ENCODE measurements around the gene RPS16.

The RPS16 gene

DNA sequence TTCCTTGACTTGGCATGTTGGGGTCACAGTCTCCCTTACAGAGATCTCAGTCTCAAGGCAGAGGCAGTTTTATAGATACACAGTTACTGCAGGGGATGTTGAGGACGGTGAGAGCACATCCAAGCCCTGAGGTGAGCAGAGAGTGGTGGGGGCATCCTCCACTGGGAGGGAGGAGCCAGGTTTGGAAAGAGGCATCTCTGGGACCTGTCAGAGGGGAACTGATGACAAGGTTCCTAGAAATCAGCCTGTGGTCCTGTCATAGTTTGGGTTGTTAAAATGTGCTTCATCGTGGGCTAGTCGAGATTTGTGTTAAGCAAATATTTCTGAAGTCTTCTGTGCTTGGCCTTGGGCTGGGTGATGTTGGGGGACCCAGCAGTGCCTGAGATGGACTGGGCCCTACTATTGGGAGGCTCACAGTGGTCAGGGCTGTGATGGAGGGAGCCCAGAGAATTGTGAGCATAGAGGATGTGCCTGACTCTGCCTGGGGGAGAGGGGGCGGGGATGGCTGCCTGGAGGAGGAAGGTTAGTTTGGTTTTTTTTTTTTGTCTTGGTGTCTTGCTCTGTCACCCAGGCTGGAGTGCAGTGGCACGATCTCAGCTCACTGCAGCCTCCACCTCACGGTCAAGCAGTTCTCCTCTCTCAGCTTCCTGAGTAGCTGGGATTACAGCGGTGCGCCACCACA lies 13.5 kb upstream of the RPS16 start:
- DNase-seq: peak in 1 of 5 experiments; percentile 41

GRCh38 chr19:39448271-39448670 lies 12.5 kb upstream of the RPS16 start:
- DNase-seq: no peak

- no peak for DNase-seq
Measured at GRCh38 chr19:39446365-39447084, 10.8 kb upstream of the RPS16 start.

DNA sequence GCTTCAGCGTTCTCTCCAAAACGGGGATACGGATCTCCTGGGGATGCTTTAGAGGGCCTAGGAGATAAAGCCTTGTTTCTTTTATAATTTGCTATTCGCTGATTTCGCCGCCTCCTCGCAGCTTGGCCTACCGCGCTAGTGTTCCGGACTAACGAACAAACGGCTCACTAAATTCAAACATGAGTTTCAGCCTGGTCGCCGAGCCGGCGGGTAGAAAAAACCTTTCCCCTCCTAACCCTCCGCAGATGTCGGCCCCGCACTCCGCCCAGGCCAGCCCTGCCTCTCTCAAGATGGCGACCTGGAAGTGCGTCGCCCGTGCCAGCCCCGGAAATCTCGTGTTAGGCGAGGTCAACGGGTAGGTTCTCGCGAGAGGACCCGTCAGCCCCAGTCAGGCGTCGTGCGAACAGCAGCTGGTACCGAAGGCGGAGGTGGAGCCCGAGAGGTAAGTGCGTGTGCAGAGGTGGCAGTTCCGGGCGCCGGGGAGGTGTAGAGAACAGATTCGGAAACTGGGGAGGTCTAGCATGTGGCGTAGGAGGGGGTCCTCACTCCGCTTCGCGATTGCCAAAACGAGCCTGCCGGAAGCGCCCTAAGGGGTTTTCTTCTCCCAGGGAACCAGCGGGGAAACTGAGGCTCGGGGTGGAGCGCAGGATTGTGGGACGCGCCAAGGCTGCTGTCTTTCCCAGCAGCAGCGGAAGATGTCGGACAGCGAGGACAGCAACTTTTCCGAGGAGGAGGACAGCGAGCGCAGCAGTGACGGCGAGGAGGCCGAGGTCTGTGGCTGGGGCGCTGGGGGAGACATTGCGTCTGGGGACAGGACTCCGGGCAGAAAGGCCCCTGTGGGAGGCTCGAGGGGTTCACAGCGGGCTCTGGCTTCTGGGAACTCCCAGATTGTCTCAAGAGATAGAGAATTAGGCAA lies 9.7 kb upstream of the RPS16 start, which contains the start of gene SUPT5H:
TSS of gene SUPT5H (plus strand) at position 387 of the 916 bp plus-strand sequence. CDS start at position 696, 309 bp downstream.
- peak; percentile 91 to 100 (median 98) for DNase-seq

- DNase-seq: peak in 1 of 5 experiments; percentile 26
Measured at GRCh38 chr19:39444598-39445195, 8.9 kb upstream of the RPS16 start.

DNA sequence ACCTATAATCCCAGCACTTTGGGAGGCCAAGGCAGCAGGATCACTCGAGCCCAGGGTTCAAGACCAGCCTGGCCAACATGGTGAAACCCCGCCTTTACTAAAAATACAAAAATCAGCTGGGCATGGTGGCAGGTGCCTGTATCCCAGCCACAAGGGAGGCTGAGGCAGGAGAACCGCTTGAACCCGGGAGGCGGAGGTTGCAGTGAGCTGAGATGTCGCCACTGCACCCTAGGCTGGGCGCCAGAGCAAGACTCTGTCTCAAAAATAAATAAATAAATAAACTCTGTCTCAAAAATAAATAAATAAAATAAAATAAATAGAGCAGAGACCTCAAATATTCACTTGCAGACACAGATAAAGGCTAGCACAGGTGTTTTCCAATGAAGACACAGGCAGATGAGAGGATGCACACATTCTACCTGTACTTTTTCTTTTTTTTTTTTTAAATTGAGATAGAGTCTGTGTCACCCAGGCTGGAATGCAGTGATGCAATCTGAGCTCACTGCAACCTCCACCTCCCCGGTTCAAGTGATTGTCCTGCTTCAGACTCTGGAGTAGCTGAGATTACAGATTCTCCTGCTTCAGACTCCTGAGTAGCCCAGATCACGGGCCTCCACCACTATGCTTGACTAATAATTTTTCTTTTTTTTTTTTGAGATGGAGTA lies 2.7 kb upstream of the RPS16 start:
- DNase-seq: no peak

DNA sequence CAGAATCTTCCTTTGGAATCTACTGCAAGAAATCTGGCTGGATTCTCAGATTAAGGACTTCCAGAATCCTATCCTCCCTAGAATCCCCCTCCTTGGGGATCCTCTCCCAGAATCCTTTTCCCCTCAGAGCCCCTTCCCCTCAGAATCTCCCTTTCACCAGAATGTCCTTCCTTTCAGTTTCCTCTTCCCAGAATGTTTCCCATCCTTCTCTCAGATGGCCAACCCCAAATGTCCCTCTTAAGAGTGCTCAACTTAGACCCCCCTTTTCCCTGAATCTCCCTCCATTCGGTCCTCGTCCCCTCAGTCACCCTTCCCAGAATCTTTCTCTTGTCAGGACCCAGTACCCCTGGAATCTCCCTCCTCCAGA lies 584 bp upstream of the RPS16 start:
- DNase-seq: no peak

GRCh38 chr19:39434123-39435076 lies 1.3 kb downstream of the RPS16 start:
- no peak for DNase-seq

DNA sequence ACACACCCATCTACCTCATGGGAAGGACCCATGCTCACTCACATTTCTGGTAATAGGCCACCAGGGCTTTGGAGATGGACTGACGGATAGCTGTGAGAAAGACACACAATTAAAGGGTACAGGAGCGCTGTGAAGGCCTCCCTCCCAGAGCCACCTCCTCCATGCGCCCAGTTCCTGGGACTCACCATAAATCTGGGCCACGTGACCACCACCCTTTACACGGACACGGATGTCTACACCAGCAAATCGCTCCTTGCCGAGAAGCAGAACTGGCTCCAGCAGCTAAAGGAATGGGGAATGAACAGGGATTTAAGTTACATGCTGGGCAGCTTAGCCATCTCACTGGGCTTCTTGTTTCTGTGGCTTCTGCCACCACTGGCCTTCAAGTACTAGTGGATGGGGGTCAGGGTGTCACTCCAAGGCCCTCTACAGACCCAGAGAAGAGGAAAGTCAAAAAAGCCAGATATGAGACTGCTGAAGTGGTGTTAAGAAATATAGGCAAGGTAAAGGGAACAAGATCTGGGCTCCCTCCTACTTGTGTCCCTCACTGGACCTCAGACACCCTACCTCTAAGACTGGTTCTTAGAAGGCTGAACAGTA lies 2.2 kb downstream of the RPS16 start:
- no peak for DNase-seq

DNA sequence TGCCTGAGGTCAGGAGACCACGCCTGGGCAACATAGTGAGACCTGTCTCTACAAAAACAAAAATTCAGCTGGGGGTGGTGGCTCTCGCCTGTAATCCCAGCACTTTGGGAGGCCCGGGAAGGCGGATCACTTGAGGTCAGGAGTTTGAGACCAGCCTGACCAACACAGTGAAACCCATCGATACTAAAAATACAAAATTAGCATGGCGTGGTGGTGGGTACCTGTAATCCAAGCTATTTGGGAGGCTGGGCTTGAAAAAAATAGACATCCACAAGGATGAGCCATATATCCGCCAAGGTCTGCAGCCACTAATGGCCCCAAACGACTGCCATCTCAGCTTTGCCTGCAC lies 3.1 kb downstream of the RPS16 start:
- DNase-seq: no peak

GRCh38 chr19:39430675-39431593 lies 4.8 kb downstream of the RPS16 start:
- peak in 4 of 5 experiments; percentile 64 to 93 (median 69) for DNase-seq

- no peak for DNase-seq
Measured at GRCh38 chr19:39428283-39429112, 7.3 kb downstream of the RPS16 start.

- no peak for DNase-seq
Measured at GRCh38 chr19:39427707-39428106, 8.0 kb downstream of the RPS16 start.

- DNase-seq: no peak
Measured at GRCh38 chr19:39426170-39426569, 9.6 kb downstream of the RPS16 start.

DNA sequence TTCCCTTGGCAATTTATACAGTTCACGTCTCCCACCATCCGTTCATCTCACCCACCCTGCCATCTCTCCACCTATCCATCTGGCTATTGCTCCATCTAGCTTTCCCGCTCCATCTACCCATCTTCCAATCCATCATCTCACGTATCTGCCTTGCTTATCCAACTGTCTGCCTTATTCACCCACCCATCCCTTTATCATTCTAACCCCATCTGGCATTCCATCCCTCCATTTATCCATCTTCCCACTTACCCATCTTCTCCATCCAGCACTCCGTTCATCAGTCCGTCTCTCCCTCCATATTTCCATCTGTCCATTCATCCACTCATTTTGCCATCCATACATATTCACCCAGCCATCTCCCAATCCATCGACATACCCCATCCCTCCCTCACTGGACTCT lies 10.0 kb downstream of the RPS16 start:
- DNase-seq: no peak

DNA sequence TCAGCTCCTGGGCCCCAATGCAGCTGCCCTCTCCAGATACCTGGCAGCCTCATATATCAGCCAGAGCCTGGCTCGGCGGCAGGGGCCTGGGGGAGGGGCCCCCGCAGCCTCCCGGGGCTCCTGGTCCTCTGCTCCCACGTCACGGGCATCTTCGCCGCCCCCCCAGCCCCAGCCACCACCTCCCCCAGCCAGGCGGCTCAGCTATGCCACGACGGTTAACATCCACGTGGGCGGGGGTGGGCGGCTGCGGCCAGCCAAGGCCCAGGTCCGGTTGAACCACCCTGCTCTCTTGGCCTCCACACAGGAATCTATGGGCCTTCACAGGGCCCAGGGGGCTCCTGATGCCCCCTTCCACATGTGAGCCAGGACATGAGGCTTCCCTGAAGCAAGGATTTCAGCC lies 10.8 kb downstream of the RPS16 start:
- DNase-seq: no peak

DNA sequence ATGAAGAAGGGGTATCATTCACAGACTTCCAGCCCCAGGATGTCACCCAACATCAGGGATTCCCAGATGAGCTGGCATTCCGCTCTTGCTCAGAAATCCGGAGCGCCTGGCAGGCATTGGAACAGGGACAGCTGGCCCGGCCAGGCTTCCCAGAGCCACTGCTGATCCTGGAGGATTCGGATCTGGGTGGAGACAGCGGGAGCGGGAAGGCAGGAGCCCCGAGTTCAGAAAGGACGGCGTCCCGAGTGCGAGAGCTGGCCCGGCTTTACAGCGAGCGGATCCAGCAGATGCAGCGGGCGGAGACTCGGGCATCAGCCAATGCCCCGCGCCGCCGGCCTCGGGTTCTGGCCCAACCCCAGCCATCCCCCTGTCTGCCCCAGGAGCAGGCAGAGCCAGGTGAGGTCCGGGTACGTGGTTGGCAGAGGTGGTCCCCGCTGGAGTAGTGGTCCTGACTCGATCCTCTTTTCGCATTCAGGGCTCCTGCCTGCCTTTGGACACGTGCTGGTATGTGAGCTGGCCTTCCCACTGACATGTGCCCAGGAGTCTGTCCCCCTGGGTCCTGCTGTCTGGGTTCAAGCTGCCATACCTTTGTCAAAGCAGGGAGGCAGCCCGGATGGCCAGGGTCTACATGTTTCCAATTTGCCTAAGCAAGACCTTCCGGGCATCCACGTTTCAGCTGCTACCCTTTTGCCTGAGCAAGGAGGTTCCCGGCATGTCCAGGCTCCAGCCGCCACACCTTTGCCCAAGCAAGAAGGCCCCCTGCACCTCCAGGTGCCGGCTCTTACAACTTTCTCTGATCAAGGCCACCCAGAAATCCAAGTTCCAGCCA lies 12.3 kb downstream of the RPS16 start:
- no peak for DNase-seq

GRCh38 chr19:39422020-39422419 lies 13.7 kb downstream of the RPS16 start:
- DNase-seq: no peak

Data from T-helper 2 cell (primary cell).